ENCODE measurements around the gene PADI1.

- TF ChIP-seq CTCF (IDR thresholded peaks at IDR 0.05) (no peak), POLR2AphosphoS5 (IDR thresholded peaks at IDR 0.05) (no peak), POLR2A (IDR thresholded peaks at IDR 0.05) (no peak)
Measured at GRCh38 chr1:17165823-17166222, 39.1 kb upstream of the PADI1 start.
